Forelimb muscle (tissue), 1 donor: ENCODE measurements around the gene TBX20. TPM values are rescaled to one million over a fixed set of nuclear protein-coding genes. Genes with fewer than 3 reads are reported as not detected.
"Not testable (repeated sequence)": the region's sequence is repeated elsewhere in the genome, so short reads cannot be mapped to it uniquely, and the experiment has no call there.

Experiments
- DNase-seq: peaks from one replicate; pipeline ENCODE4 v3.0.0-alpha.2; 2013; ENCODE audit warnings: low read depth
- polyA plus RNA-seq: library from polyadenylated mRNA; unstranded; fragments of 120-200 nt; gene quantifications from one replicate; pipeline ENCODE4 v1.2.1, GENCODE V29; 2013; ENCODE audit not compliant: insufficient read length

The TBX20 gene
- polyA plus RNA-seq, 1 donor: not detected

GRCh38 chr7:35161059-35161740 lies 92.7 kb downstream of the TBX20 start:
- DNase-seq: not testable (repeated sequence)

Other genes starting within 250 kb of the TBX20 start
- 16.7 TPM for gene DPY19L1, start 216.6 kb downstream of the TBX20 start, polyA plus RNA-seq